Posterior vena cava (tissue), 2 donors: ENCODE measurements around the gene ATP11A. TPM values are rescaled to one million over a fixed set of nuclear protein-coding genes. Genes with fewer than 3 reads are reported as not detected.
"Not testable (repeated sequence)": the region's sequence is repeated elsewhere in the genome, so short reads cannot be mapped to it uniquely, and the experiment has no call there.

ENCODE experiments used
- DNase-seq: peaks from one replicate; pipeline ENCODE4 v3.0.0-alpha.2; 2020; ENCODE audit warnings: low spot score
- intact Hi-C, 2 donors: fragments of 100-400 bp; cut with DNase I; formaldehyde crosslinking; loops; one replicate each; pipeline versions ENCODE4 v1.14.1 to v1.14.2; 2022 to 2023
- total RNA-seq, 2 donors: library from RNA; stranded (reverse); fragmentation: NEBNext Ultra II Directional; extraction: Animal tissue kit (Norgen Biotek cat#: 25700); gene quantifications; one replicate each; pipeline ENCODE4 v1.2.1, GENCODE V29; 2021
- donor health status: DM: yes; HTN: yes; CAD: no.
- donor health status: DM: yes; HTN: yes; CAD: no.

Gene ATP11A
- total RNA-seq, 2 donors from 2014 or later: 52.4 to 55.5 TPM

DNA sequence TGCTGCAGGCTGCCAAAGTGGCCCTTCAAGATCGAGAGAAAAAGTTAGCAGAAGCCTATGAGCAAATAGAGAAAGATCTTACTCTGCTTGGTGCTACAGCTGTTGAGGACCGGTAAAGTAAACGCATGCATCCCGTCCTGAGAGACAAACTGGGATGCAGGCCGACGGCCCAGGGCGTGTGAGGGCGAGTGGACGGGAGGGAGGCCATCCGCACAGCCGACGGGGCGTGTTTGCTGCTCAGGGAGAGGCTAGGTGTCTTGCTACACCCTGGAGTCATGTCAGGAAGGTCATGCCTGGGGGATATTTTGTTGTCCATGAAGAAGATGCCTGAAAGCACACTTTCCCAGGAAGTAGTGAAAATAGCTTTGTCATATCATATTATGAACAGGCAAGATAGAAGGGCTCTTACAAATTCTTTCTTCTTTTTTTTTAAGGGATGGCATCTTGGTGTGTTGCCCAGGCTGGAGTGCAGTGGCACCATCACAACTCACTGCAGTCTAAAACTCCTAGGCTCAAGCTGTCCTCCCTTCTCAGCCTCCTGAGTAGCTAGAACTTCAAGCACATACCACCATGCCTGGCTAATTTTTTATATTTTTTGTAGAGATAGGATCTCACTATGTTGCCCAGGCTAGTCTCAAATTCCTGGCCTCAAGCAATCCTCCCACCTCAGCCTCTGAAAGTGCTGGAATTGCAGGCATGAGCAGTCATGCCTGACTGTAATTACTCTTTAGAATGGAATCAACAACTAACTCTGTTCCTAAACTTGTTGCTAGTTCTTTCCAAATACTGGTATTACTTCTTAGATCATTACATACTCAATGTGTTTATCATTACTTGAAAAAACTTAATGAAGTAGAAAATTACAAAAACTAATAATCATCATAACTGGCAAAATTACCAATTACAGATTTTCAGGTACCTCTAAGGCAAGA, 161.5 kb downstream of the ATP11A start:
- DNase-seq: peak; percentile 64
- intact Hi-C loops: no loop called here

DNA sequence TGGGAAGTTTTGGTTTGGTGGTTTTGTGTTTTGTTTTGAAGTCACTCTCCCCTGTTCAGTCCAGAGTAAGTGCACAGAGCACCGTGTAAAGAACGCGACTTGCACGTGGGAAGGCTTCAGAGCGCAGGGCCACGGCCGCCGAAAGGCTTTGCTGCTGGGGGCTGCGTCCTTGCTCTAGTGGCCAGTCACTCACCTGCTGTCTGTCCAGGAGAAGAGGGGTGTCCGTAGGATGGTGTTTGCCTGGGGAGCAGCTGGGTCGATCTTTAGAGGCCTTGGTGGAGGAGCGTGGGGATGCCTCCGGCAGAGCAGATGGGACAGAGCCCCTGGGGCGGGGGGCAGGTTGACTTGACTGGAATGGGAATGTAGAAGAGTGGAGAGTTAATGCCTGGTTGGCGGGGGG, 162.6 kb downstream of the ATP11A start:
- intact Hi-C loops: no loop called here
- peak; percentile 53 for DNase-seq

DNA sequence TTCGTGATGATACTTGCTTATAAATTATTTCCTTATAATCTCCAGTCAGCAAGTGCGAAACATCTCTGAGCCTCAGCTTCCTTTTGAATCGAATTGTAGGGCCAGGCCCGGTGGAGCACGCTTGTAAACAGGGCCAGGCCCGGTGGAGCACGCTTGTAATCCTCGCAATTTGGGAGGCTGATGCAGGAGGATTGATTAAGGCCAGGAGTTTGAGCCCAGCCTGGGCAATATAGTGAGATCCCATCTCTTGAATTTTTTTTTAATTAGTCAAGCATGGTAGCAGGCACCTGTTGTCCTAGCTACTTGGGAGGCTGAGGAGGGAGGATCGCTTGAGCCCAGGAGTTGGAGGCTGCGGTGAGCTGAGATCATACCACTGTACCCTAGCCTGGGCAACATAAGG, 163.0 kb downstream of the ATP11A start:
- intact Hi-C loops: no loop called here
- no peak for DNase-seq

DNA sequence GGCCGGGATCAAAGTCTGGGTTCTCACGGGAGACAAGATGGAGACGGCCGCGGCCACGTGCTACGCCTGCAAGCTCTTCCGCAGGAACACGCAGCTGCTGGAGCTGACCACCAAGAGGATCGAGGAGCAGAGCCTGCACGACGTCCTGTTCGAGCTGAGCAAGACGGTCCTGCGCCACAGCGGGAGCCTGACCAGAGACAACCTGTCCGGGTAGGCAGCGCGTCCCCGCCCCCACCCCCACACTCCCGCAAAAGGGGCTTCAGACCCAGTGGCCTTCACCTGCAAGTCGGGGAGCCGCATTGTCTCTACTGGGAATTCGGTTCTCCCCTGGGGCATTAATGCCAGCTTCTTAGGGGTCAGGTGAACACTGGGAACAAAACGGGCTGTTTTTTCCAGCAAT, 164.5 kb downstream of the ATP11A start:
- intact Hi-C loops: no loop called here
- peak; percentile 80 for DNase-seq

DNA sequence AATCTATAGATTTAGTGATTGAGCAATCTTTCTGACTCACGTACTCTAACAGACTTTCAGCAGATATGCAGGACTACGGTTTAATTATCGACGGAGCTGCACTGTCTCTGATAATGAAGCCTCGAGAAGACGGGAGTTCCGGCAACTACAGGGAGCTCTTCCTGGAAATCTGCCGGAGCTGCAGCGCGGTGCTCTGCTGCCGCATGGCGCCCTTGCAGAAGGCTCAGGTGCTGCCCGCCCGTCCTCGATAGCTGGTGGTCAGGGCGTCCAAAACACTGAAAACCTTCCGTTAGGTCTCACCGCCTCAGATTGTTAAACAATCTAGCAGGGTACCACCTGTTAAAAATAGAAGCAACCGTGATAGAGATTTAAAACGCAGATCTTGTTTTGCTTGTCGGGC, 166.0 kb downstream of the ATP11A start:
- intact Hi-C loops: no loop called here
- DNase-seq: peak; percentile 60

DNA sequence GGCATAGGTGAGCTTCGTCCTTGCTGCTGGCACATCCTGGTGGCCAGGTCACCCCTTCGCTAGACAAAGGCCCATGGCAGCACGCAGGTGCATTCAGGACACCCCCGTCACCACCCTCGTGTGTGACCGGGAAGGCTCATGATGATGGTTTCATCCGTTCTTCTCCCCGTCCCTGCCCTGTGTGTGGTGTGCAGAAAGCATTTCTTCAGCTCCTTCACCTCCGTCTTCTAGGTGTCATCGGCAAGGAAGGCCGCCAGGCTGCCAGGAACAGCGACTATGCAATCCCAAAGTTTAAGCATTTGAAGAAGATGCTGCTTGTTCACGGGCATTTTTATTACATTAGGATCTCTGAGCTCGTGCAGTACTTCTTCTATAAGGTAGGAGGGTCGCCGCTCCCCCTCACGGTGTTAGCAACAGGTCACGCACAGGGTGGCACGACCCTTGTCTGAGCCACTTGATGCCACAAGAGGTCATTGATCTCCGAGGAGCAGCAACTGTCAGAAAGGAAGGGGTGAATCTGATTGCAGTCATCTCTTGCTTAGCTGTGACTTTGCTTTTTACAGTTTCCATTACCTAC, 168.2 kb downstream of the ATP11A start:
- intact Hi-C loops: no loop called here
- peak; percentile 64 for DNase-seq

DNA sequence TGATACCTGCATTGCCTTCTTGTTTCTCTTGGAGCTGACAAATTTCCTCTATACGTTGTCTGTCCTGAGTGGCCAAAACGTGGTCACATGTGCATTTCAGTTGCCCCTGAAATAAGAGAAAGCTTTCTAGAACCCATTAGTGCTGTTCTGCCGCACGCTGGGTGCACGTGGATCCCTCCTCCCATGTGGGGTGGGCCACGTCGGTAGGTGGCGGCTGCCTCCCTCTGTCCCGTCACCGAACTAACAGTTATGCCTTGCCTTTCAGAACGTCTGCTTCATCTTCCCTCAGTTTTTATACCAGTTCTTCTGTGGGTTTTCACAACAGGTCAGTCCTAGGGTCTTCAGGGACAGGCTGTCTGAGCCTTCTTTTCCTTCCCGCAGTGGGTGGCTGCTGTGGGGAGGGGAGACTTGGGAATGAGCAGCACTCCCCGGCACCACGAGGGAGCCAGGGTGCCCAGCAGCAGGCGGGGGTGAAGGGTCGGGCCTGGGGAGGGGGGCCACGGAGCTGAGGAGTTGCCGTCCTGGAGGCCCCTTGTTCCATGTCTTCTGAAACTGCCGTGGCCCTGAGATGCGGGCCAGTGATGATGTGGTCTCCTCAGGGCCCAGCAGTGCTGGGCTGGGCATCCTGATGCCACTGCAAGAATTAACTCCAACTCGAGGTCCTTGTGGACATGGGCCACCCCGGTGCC, 169.4 kb downstream of the ATP11A start:
- DNase-seq: peak; percentile 75
- intact Hi-C loops: no loop called here

DNA sequence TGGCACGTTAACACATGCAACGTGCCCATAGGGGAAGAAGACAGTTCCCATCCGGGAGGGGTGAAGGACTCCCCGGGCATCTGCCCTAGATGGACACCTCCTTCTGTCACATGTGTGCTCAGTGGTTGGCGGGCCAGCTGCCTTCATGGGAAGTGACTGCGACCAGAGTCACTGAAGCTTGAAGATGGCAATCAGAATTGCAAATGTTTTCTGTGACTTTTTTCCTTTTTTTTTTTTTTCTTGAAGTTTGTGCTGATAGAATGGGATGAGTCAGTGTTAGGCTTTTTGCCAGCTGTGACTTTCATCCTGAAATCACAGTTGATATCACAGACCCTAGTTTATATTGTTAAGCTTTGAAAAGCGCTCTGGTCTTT, 170.0 kb downstream of the ATP11A start:
- intact Hi-C loops: no loop called here
- peak; percentile 77 for DNase-seq

DNA sequence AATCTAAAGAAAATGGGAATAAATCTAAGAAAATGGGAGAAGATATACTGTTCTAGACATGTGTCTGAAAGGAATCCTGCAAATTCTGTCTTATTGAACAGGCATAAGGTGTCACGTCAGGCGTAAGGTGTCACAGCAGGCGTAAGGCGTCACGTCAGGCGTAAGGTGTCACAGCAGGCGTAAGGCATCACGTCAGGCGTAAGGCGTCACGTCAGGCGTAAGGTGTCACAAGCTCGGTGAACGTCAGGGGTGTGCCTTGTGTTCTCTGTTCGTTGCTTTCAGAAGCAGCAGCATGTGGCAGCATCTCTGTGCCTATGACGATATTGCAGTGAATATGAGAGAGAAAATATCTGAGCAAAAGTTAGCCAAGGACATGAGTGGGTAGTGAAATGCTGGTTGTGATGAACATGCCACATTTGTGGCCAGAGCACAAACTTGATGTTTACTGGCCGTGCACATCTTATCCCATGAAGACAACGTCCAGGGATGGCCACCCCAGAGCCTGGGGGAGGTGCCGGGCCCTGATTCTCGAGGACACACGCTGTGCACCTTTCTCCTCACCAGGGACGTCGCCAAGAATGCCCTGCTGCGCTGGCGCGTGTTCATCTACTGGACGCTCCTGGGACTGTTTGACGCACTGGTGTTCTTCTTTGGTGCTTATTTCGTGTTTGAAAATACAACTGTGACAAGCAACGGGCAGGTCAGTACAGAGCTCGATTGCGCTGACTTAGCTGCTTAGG, 172.2 kb downstream of the ATP11A start:
- intact Hi-C loops: no loop called here
- DNase-seq: no peak

DNA sequence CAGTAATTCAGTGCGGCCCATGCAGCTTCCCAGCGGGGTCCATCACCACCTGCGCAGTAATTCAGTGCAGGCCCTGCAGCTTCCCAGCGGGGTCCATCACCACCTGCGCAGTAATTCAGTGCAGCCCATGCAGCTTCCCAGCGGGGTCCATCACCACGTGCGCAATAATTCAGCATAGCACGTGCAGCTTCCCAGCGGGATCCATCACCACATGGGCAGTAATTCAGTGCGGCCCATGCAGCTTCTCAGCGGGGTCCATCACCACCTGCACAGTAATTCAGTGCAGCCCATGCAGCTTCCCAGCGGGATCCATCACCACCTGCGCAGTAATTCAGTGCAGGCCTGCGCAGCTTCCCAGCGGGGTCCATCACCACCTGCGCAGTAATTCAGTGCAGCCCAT, 173.5 kb downstream of the ATP11A start:
- intact Hi-C loops, DNase-seq: not testable (repeated sequence)

DNA sequence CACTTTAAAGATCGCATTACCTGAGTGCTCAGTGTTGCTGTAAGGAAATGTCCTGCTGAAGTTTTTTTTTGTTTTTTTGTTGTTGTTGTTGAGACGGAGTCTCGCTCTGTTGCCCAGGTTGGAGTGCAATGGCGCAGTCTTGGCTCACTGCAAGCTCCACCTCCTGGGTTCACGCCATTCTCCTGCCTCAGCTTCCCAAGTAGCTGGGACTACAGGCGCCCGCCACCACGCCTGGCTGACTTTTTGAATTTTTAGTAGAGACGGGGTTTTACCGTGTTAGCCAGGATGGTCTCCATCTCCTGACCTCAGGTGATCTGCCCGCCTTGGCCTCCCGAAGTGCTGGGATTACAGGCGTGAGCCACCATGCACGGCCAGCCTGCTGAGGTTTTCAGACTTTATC, 175.6 kb downstream of the ATP11A start:
- intact Hi-C loops: not testable (repeated sequence)
- peak; percentile 55 for DNase-seq

DNA sequence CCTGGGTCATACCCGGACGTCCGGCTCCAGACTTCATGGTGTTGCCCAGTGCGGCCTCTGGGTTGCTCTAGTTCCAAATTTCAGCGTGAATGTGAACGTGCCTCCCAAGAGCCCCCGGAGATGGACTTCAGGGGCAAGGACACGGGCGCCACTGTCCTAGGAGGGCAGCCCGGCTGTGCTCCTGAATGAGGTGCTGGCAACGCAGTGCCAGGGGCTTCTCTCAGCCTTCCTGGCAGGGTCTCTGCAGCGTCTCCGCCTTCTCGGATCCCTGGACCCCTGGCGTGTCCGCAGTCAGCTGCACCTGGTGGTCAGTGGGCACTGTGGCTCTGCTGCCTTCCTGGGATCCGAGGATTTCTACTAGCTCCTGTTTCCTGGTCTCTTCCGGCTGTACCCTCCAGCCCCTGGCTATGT, 177.5 kb downstream of the ATP11A start:
- intact Hi-C loops: no loop called here
- DNase-seq: peak; percentile 57

DNA sequence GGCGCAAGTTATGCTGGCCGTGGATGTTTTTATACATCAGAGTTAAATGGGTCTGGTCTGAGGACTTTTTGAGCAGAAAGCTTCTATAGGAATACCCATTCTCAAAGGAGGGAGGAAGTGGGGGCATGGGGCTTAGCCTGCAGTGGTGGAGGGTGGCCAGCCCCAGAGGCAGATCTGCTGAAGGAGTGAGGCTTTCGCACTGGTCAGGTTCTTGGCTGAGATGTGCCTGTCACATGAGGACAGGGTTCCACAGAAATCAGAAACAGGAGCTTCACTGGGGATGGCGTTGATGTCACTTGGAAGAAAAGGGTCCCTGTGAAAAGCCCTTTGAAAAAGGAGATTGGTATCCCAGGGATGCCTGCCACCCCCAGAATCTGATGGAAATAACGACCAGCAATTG, 178.5 kb downstream of the ATP11A start:
- peak; percentile 53 for DNase-seq

DNA sequence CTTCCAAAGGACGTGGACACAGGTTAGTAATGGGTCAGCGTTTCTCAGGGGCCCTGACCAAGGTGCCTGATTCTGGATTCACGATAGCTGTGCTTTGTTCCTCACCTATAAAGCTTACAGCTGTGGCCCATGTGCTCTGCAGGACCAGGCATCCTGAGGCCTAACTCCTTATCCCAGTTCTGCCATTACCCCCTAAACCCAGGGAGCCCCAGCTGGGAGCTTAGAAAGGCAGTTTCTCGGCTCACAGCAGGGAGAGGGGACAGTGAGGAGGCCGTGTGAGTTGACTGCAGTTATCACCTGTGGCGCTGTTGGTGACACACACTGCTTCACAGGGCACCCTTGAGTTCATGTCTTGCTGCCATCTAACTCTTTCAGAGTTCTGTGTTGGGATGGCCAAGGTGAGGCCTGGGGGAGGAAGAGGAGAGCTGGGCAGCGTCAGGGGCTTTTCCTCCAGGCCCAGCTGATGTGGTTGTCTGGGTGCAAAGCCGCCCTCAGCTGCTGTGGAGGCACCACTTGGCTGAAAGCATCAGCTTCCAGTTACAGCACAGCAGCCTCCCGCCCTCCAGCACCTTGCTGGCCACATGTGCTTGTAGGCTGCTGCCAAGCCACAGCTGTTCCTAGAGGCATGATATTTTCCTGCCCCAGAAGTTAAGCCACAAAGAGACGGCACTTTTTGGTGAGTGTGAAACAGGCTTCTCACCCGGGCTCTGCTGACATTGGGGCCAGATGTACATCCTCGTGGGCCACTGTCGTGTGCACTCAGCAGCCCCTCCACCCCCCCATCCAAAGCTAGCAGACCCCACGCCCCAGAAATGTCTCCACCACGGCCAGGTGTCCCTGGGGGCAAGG, 179.6 kb downstream of the ATP11A start:
- intact Hi-C loops: loop anchor here (10.0 kb wide), 1 partner anchor 225 kb away; no protein-coding TSS in a partner anchor
- DNase-seq: peak; percentile 52

More for the DNA sequence above, 178.5 kb downstream of the ATP11A start:
- intact Hi-C loops: no loop called here

DNA sequence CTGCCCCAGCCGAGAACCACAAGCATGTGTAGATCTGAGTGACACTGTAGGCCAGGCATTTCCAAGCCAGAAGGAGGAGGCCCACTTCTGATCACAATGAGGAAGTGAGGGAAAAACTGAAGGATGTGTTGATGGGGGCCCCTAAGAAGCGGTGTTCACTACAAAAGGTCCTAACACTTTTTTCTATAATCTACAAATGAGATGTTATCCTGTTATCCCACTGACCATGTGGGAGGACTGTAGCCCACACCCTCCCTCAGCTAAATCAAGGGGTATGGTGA, 180.2 kb downstream of the ATP11A start:
- intact Hi-C loops: loop anchor here (10.0 kb wide), 1 partner anchor 225 kb away; no protein-coding TSS in a partner anchor

DNA sequence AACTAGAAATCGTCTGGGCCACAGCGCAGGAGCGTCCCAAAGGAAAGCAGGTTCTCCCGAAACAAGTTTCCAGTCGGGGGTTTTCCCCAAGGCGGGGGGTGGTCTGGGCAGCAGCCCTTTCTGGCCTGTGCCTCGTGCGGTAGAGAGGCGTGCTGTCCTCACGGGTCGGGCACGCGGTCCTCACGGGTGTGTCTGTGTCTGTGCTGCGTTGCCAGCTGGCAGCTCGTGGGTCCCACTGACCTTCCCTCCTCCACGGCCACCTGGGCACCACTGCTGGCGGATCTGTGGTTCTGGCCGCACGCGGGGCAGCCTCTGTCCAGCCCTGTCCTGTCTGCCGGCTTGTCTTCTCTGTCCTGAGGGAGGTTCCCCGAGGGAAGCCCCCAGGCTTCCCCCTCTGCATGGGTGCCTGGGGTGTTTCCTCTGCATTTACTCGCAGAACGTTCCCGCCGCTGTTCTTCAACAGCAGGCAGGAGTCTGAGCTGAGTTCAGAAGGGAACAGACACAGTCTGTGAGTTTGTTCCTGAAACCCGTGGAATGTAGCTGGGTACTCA, 181.0 kb downstream of the ATP11A start:
- intact Hi-C loops: loop anchor here (10.0 kb wide), 1 partner anchor 226 kb away; no protein-coding TSS in a partner anchor
- DNase-seq: no peak

More for the DNA sequence above, 180.2 kb downstream of the ATP11A start:
- DNase-seq: no peak

DNA sequence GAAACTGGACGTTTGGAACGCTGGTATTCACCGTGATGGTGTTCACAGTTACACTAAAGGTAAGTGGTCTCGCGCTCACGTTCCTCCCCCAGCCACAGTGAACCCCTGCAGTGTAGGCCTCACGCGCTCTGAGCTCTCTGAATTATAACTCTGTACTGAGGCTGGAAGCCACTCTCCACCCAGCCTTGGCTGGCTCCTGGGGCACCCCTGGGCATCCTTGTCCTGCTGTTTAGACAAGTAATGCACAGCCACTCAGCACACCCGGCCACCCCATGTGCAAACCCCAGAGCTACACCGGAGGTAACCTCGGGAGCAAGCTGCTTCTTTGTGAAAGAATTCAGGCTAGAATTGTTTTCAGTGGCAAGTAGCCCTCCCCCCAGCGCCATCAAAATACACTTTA, 181.9 kb downstream of the ATP11A start:
- no peak for DNase-seq
- intact Hi-C loops: loop anchor here (10.0 kb wide), 1 partner anchor 227 kb away; no protein-coding TSS in a partner anchor
